Colonic mucosa (tissue), 4 donors: ENCODE results near the gene CCDC8. TPM values are rescaled to one million over a fixed set of nuclear protein-coding genes. Genes with fewer than 3 reads are reported as not detected.
"Not testable (repeated sequence)": the region's sequence is repeated elsewhere in the genome, so short reads cannot be mapped to it uniquely, and the experiment has no call there.

ENCODE experiments used
- DNase-seq: peaks from one replicate; pipeline ENCODE4 v3.0.0-alpha.2; 2020
- H3K27ac ChIP-seq: fragments of 200-600 bp; one replicate; pipeline ENCODE4 v1.8.0; 2021
- H3K27me3 ChIP-seq: fragments of 200-600 bp; one replicate; pipeline ENCODE4 v1.8.0; 2021
- H3K36me3 ChIP-seq: fragments of 200-600 bp; one replicate; pipeline ENCODE4 v1.8.0; 2021
- H3K4me1 ChIP-seq: fragments of 200-600 bp; one replicate; pipeline ENCODE4 v1.8.0; 2021; ENCODE audit warnings: mild to moderate bottlenecking
- H3K4me3 ChIP-seq: fragments of 200-600 bp; one replicate; pipeline ENCODE4 v1.8.0; 2021
- H3K9ac ChIP-seq, 2 donors: one replicate each; pipeline ENCODE4 v1.7.0; 2013; ENCODE audit warnings: control low read depth in 2 of 2, low read depth in 2 of 2, low read length in 2 of 2
- H3K9me3 ChIP-seq: fragments of 200-600 bp; one replicate; pipeline ENCODE4 v1.8.0; 2021
- intact Hi-C: fragments of 100-400 bp; cut with DNase I; formaldehyde crosslinking; loops from one replicate; pipeline ENCODE4 v1.14.1; 2022
- total RNA-seq, 2 donors: library from RNA; stranded (reverse); fragmentation: NEBNext Ultra II Directional in 1 of 2; extraction: Animal tissue kit (Norgen Biotek cat#: 25700) in 1 of 2; gene quantifications; one replicate each; pipeline ENCODE4 v1.2.1, GENCODE V29; 2021
- TF ChIP-seq, protein P1 (sequence below): fragments of 200-600 bp; IDR thresholded peaks from one replicate; pipeline ENCODE4 v1.8.0; 2022; ENCODE audit warnings: antibody characterized with exemption, mild to moderate bottlenecking
- donor health status: healthy.
- donor health status: DM: no; HTN: no; CAD: no.
- donor health status: DM: no; HTN: no; CAD: no.

The CCDC8 gene
- total RNA-seq, 2 donors from 2014 or later, result 0.99 to 1.1 TPM

GRCh38 chr19:46422344-46422743 lies 9.0 kb upstream of the CCDC8 start:
- no peaks in the 10 kb centered on the region for H3K9me3 ChIP-seq
- H3K9ac ChIP-seq, result no peak overlapping the region
- H3K4me3 ChIP-seq, result no peak overlapping the region
- peaks cover 5% of the 10 kb centered on the region for H3K4me1 ChIP-seq
- no peaks in the 10 kb centered on the region for H3K36me3 ChIP-seq
- no peak for DNase-seq
- intact Hi-C loops, result no loop called here
- no peak overlapping the region for H3K27ac ChIP-seq
- TF ChIP-seq, protein P1, sequence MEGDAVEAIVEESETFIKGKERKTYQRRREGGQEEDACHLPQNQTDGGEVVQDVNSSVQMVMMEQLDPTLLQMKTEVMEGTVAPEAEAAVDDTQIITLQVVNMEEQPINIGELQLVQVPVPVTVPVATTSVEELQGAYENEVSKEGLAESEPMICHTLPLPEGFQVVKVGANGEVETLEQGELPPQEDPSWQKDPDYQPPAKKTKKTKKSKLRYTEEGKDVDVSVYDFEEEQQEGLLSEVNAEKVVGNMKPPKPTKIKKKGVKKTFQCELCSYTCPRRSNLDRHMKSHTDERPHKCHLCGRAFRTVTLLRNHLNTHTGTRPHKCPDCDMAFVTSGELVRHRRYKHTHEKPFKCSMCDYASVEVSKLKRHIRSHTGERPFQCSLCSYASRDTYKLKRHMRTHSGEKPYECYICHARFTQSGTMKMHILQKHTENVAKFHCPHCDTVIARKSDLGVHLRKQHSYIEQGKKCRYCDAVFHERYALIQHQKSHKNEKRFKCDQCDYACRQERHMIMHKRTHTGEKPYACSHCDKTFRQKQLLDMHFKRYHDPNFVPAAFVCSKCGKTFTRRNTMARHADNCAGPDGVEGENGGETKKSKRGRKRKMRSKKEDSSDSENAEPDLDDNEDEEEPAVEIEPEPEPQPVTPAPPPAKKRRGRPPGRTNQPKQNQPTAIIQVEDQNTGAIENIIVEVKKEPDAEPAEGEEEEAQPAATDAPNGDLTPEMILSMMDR, result no peak
- no peaks in the 10 kb centered on the region for H3K27me3 ChIP-seq

DNA sequence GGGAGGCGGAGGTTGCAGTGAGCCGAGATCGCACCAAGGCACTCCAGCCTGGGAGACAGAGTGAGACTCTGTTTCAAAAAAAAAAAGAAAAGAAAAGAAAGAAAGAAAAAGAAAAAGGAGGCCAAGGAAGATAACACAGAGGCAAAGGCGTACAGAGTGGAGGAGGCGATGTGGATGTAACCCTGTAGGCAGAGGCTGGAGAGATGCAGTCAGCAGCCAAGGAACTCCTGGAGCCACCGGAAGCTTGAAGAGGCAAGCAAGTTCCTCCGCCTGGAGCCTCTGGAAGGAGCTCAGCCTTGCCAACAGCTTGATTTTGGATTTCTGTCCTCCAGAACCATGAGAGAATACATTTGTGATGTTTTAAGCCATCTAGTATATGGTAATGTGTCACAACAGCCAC lies 6.7 kb upstream of the CCDC8 start:
- no peak overlapping the region for H3K4me3 ChIP-seq
- no peaks in the 10 kb centered on the region for H3K36me3 ChIP-seq
- H3K9ac ChIP-seq, result no peak overlapping the region
- TF ChIP-seq, protein P1, result no peak
- H3K27me3 ChIP-seq, result peaks cover 11% of the 10 kb centered on the region
- intact Hi-C loops, result no loop called here
- DNase-seq, result no peak
- no peaks in the 10 kb centered on the region for H3K9me3 ChIP-seq
- no peaks in the 10 kb centered on the region for H3K4me1 ChIP-seq
- H3K27ac ChIP-seq, result no peak overlapping the region

GRCh38 chr19:46415804-46416709 lies 2.7 kb upstream of the CCDC8 start:
- intact Hi-C loops, H3K9me3 ChIP-seq, H3K4me3 ChIP-seq, H3K9ac ChIP-seq, H3K36me3 ChIP-seq, H3K4me1 ChIP-seq, H3K27ac ChIP-seq: not testable (repeated sequence)
- peaks cover 33% of the 10 kb centered on the region for H3K27me3 ChIP-seq
- DNase-seq, result peak; percentile 73

- H3K27me3 ChIP-seq, result peaks cover 33% of the 10 kb centered on the region
- intact Hi-C loops, H3K4me3 ChIP-seq, H3K27ac ChIP-seq, H3K9ac ChIP-seq, H3K9me3 ChIP-seq, H3K4me1 ChIP-seq, H3K36me3 ChIP-seq, DNase-seq: not testable (repeated sequence)
These were observed 1.5 kb upstream of the CCDC8 start for GRCh38 chr19:46414899-46415298.

DNA sequence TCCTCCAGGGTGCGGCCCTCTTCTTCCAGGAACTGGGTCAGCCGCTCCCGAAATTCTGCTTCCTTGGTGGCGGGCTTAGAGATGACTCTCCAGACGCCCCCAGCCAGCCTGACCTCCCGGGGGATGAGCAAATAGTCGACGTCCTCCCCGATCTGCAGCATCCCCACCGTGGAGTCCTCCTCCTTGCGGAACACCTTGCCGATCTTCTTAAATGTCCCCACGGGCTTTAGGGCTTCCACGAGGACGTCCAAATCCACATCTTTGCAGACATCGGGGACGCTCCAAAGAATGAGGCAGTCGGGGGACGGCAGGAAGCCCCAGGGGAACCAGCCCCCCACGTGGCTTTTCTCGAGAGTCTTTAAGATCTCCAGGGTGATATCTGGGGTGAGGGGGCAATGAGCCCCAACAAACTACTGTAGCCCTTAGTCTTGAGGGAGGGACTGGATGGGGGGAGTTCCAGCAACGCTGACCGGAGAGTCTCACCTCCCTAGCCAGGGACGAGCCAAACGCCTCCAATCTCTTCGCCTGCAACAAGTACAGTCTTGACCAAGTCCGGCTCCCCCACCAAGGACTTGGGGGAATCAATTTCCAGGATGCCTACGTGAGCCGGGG lies 608 bp downstream of the CCDC8 start:
- Histone ChIP-seq H3K4me1 (no peaks in the 10 kb centered on the region), H3K27ac (no peak overlapping the region), H3K27me3 (peaks cover 38% of the 10 kb centered on the region), H3K9me3 (no peaks in the 10 kb centered on the region), H3K4me3 (peak overlapping the region; percentile 25), H3K9ac (peak overlapping the region in 1 of 2 donors; percentile 39), H3K36me3 (no peaks in the 10 kb centered on the region)
- no peak for DNase-seq
- TF ChIP-seq, protein P1, result no peak
- intact Hi-C loops, result no loop called here

DNA sequence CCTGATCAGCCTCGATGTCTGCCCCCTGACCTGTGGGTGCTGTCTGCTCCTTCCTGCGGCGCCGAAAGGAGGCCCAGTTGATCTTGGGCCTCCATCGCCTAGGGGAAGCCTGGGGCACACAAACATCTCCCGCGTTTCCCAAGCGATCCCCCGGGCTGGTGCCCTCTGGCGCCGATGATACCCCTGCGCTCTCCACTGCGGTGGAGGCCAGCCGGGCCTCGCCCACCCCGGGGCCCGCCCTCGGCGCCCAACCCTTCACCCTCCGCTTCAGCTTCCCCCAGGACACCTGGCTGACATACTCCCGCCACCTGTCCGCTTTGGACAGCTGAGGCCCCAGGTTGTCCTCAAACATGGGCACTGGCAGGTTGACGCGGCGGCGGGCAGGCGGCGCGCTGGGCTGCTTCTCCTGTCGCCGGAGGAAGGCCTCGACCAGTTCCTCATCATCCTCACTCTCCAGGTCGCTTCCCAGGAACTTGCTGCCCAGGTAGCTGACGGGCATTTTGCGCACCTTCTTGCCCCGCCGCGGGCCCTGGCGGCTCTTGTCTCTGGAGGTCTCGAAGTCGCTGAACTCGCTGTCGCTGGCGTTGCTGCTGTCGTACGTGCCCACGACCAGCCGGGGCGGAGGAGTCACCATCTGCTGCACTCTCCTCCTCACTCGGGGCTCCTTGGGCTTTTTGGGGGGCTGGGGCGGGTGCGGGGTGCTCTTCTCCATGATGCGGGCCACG lies 1.3 kb downstream of the CCDC8 start:
- H3K36me3 ChIP-seq, result no peaks in the 10 kb centered on the region
- intact Hi-C loops, result no loop called here
- no peak overlapping the region for H3K27ac ChIP-seq
- H3K9ac ChIP-seq, result peak overlapping the region in 1 of 2 donors; percentile 43
- no peaks in the 10 kb centered on the region for H3K4me1 ChIP-seq
- TF ChIP-seq, protein P1, result no peak
- H3K4me3 ChIP-seq, result peak overlapping the region; percentile 25
- H3K27me3 ChIP-seq, result peaks cover 38% of the 10 kb centered on the region
- H3K9me3 ChIP-seq, result no peaks in the 10 kb centered on the region
- DNase-seq, result no peak
